SU-DHL-6 (cell line): ENCODE measurements around the gene CLEC16A.

ENCODE experiments used
- H2AFZ ChIP-seq: fragments of 200-600 bp; sonication (generic); 2 replicates; pipeline ENCODE4 v1.6.1; 2014; ENCODE audit warnings: low read depth, mild to moderate bottlenecking, moderate library complexity, mixed read lengths, antibody characterized with exemption, low read length; ENCODE audit not compliant: severe bottlenecking
- H3F3A ChIP-seq: fragments of 200-600 bp; shearing (Covaris generic); 2 replicates; pipeline ENCODE4 v1.6.0; 2016; ENCODE audit warnings: antibody characterized with exemption, mild to moderate bottlenecking; ENCODE audit not compliant: insufficient read depth
- H3K27ac ChIP-seq: fragments of 200-600 bp; sonication (generic); 2 replicates; pipeline ENCODE4 v1.5.1; 2016; ENCODE audit warnings: low read depth, mild to moderate bottlenecking, low read length, moderate library complexity, mixed read lengths
- H3K27me3 ChIP-seq: fragments of 200-600 bp; sonication (generic), shearing (Covaris generic); 2 replicates; pipeline ENCODE4 v1.6.0; 2014; ENCODE audit warnings: mild to moderate bottlenecking, low read length
- H3K36me3 ChIP-seq: fragments of 200-600 bp; sonication (generic); 2 replicates; pipeline ENCODE4 v1.6.1; 2014; ENCODE audit warnings: mild to moderate bottlenecking, low read length, mixed read lengths
- H3K4me2 ChIP-seq: fragments of 300-600, 200-600 bp; shearing (Covaris generic), sonication (generic); 2 replicates; pipeline ENCODE4 v1.6.0; 2014; ENCODE audit warnings: low read length, low read depth, mild to moderate bottlenecking; ENCODE audit not compliant: poor library complexity, severe bottlenecking
- H3K4me3 ChIP-seq: fragments of 200-600 bp; sonication (generic); 2 replicates; pipeline ENCODE4 v1.5.1; 2014; ENCODE audit warnings: antibody characterized with exemption, low read length, mild to moderate bottlenecking, mixed read lengths; ENCODE audit not compliant: insufficient read depth, poor library complexity, severe bottlenecking
- H3K79me2 ChIP-seq: fragments of 200-600 bp; sonication (generic); 2 replicates; pipeline ENCODE4 v1.6.1; 2014; ENCODE audit warnings: mild to moderate bottlenecking, low read length, moderate library complexity; ENCODE audit not compliant: insufficient read depth
- H3K9ac ChIP-seq: fragments of 200-600 bp; sonication (generic); 2 replicates; pipeline ENCODE4 v1.7.0; 2014; ENCODE audit warnings: mild to moderate bottlenecking, low read length
- H3K9me2 ChIP-seq: fragments of 200-600 bp; sonication (generic); replicated peaks from 2 replicates; pipeline ENCODE4 v1.6.1; 2014; ENCODE audit warnings: low read length; ENCODE audit not compliant: insufficient read depth
- H3K9me3 ChIP-seq: fragments of 200-600 bp; sonication (generic); 2 replicates; pipeline ENCODE4 v1.6.1; 2014; ENCODE audit warnings: low read length, mixed read lengths; ENCODE audit not compliant: insufficient read depth
- H4K20me1 ChIP-seq: fragments of 200-600 bp; sonication (generic); 2 replicates; pipeline ENCODE4 v1.6.1; 2014; ENCODE audit warnings: low read depth, mild to moderate bottlenecking, antibody characterized with exemption, low read length, moderate library complexity, mixed read lengths
- CTCF ChIP-seq: fragments of 200-600 bp; sonication (generic); IDR thresholded peaks from one replicate; pipeline ENCODE4 v1.5.1; 2017; ENCODE audit warnings: antibody characterized with exemption, mild to moderate bottlenecking, low read length, moderate library complexity; ENCODE audit not compliant: insufficient read depth, poor library complexity, severe bottlenecking
- EZH2phosphoT487 ChIP-seq: fragments of 200-600 bp; sonication (generic), shearing (Covaris generic); conservative IDR thresholded peaks from 2 replicates; pipeline ENCODE4 v1.6.1; 2018; ENCODE audit warnings: mild to moderate bottlenecking, antibody characterized with exemption, low read length, moderate library complexity, mixed read lengths

Gene CLEC16A

DNA sequence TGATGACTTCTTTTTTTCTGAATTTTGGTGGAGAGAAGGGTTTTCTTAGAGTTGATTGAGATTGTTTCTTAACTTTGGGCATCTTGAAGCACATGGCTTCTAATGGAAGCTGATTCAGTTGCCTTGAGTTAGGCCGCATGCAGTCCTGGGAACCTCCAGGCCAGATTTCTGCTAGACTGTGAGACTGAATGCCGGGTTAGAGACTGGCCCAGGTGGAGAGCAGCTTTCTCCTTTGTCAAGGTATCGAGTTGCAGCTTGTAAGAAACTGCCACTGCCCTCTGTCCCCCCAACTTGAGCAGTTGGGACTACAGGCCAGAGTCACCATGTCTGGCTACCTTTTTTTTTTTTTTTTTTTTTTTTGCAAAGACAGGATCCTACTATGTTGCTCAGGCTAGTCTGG, 77.6 kb downstream of the CLEC16A start:
- no peaks in the 10 kb centered on the region for H3K9me3 ChIP-seq
- no peaks in the 10 kb centered on the region for H4K20me1 ChIP-seq
- no peaks in the 10 kb centered on the region for H3K27me3 ChIP-seq
- TF ChIP-seq EZH2phosphoT487 = no peak
- no peak for TF ChIP-seq CTCF
- H3K9me2 ChIP-seq = no peaks in the 10 kb centered on the region
- no peak overlapping the region for H3K9ac ChIP-seq
- no peaks in the 10 kb centered on the region for H3K79me2 ChIP-seq
- no peak overlapping the region for H3K4me3 ChIP-seq
- no peak overlapping the region for H3K27ac ChIP-seq
- peaks cover 13% of the 10 kb centered on the region for H3K36me3 ChIP-seq
- H2AFZ ChIP-seq = no peak overlapping the region
- no peak overlapping the region for H3K4me2 ChIP-seq
- no peaks in the 10 kb centered on the region for H3F3A ChIP-seq

DNA sequence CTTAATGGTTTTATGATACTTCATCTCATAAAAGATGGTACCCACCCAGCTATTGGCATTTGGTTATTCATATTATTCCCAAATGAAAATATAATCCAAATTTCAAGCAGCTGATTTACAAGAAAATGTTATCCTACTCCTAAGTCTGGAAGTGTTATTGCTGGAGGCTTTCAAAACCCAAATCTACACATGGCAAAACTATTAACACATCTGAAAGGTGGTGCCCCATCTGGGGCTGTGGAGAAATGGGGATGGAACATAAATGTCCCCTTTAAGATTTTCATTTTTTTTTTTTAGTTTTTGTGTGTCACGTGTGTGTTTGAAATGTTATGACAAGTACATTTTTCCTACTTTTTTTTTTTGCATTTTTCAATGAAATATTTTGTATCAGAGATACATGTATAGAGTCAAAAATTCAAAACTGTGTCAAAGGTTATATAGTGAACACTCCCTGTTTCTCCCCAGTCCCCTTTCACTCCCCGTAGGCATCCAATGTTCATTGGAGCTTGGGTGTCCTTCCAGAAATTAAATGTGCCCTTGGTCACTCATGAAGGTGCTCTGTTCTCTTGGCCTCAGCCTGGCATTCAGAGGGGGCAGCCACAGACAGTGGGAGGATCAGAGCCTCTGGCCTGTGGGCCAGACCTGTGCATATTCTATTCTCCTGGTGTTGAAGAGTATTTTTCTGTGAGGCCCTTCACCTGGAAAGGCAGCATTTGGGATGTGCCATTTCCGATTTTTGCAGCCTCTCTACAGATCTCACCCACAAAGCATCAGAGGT, 79.1 kb downstream of the CLEC16A start:
- Histone ChIP-seq H3F3A (no peaks in the 10 kb centered on the region), H4K20me1 (no peaks in the 10 kb centered on the region), H3K9ac (no peak overlapping the region), H3K9me2 (no peaks in the 10 kb centered on the region), H3K27me3 (no peaks in the 10 kb centered on the region), H2AFZ (no peak overlapping the region), H3K27ac (no peak overlapping the region), H3K4me3 (no peak overlapping the region), H3K4me2 (no peak overlapping the region), H3K79me2 (no peaks in the 10 kb centered on the region), H3K9me3 (no peaks in the 10 kb centered on the region), H3K36me3 (peaks cover 13% of the 10 kb centered on the region)
- TF ChIP-seq EZH2phosphoT487 = no peak
- no peak for TF ChIP-seq CTCF

- Histone ChIP-seq H3K4me3 (no peak overlapping the region), H3K27ac (no peak overlapping the region), H2AFZ (no peak overlapping the region), H4K20me1 (no peaks in the 10 kb centered on the region), H3K79me2 (no peaks in the 10 kb centered on the region), H3K36me3 (peaks cover 17% of the 10 kb centered on the region), H3K9ac (no peak overlapping the region), H3K27me3 (no peaks in the 10 kb centered on the region), H3K9me2 (no peaks in the 10 kb centered on the region), H3F3A (no peaks in the 10 kb centered on the region), H3K4me2 (no peak overlapping the region), H3K9me3 (no peaks in the 10 kb centered on the region)
- TF ChIP-seq EZH2phosphoT487 (no peak), CTCF (no peak)
These were observed 80.1 kb downstream of the CLEC16A start for GRCh38 chr16:11024333-11025053.
